HCT116 (cell line): ENCODE measurements around the gene PLEKHA4. TPM values are rescaled to one million over a fixed set of nuclear protein-coding genes. Genes with fewer than 3 reads are reported as not detected.
A peak's percentile ranks its signal among the peaks of the same experiment; 100 is the strongest.

Experiments used
- ATAC-seq: fragments of 200-7000 bp; cut with Tn5 transposase; 2 replicates; pipeline ENCODE4 v1.9.1; 2020; ENCODE audit warnings: mild to moderate bottlenecking, moderate library complexity
- BruUV-seq: library from RNA; stranded (reverse); fragments of 400-500 nt; replicated peaks from 2 replicates; lab custom pipeline; 2021; lab: Mats Ljungman, UMichigan
- CTCF ChIA-PET: fragments of 300-600 bp; sonication (Branson Sonifier 250); formaldehyde crosslinking; loops from one replicate; lab custom pipeline; 2021; ENCODE audit warnings: antibody characterized with exemption; lab: Charles Lee
- POLR2A ChIA-PET: fragments of 300-600, 350-600 bp; sonication (Branson Sonifier 250); formaldehyde crosslinking; loops from one replicate; lab custom pipeline; 2021; ENCODE audit warnings: antibody characterized with exemption; lab: Charles Lee
- RAD21 ChIA-PET, 2 experiments: fragments of 300-600 bp; sonication (Branson Sonifier 250); formaldehyde crosslinking; loops; one replicate each; lab custom pipeline; 2023; ENCODE audit warnings: low total read pairs in 2 of 2; ENCODE audit not compliant: uncharacterized antibody in 2 of 2, unreplicated experiment in 2 of 2, low non-redundant PET in 1 of 2; lab: Charles Lee
- DNase-seq: peaks from one replicate; pipeline ENCODE4 v3.0.0-alpha.2; 2010; ENCODE audit warnings: low read depth, low spot score
- H2AFZ ChIP-seq: fragments of 200-600 bp; shearing (Covaris generic), sonication (generic); 2 replicates; pipeline ENCODE4 v1.6.1; 2017; ENCODE audit warnings: low read depth, mixed run types, mixed read lengths, antibody characterized with exemption, low read length; ENCODE audit not compliant: poor library complexity, severe bottlenecking
- H3K27ac ChIP-seq: 2 replicates; pipeline ENCODE4 v1.5.1; 2012; ENCODE audit warnings: low read depth, low read length
- H3K27me3 ChIP-seq: fragments of 200-600 bp; sonication (generic); 2 replicates; pipeline ENCODE4 v1.6.1; 2016; ENCODE audit warnings: mixed run types, low read length, mixed read lengths; ENCODE audit not compliant: insufficient read depth
- H3K36me3 ChIP-seq, 2 experiments: fragments of 200-500 bp in 1 of 2; fragments of 200-600 bp in 1 of 2; sonication (Bioruptor generic) in 1 of 2; sonication (generic) in 1 of 2; 2 replicates each; pipeline versions ENCODE4 v1.5.1 to v1.6.1; 2014 to 2016; ENCODE audit warnings: low read length in 2 of 2, inconsistent platforms in 1 of 2, mixed read lengths in 1 of 2, mixed run types in 1 of 2; ENCODE audit not compliant: insufficient read depth in 2 of 2, control insufficient read depth in 1 of 2
- H3K4me1 ChIP-seq, 2 experiments: fragments of 200-600 bp in 1 of 2; sonication (generic) in 1 of 2; 2 replicates each; pipeline versions ENCODE4 v1.5.1 to v1.6.1; 2012 to 2017; ENCODE audit warnings: low read length in 2 of 2, inconsistent platforms in 1 of 2, mild to moderate bottlenecking in 1 of 2, mixed read lengths in 1 of 2, mixed run types in 1 of 2, moderate library complexity in 1 of 2; ENCODE audit not compliant: insufficient read depth in 2 of 2, control insufficient read depth in 1 of 2
- H3K4me2 ChIP-seq: fragments of 200-600 bp; sonication (generic); 2 replicates; pipeline ENCODE4 v1.6.1; 2017; ENCODE audit warnings: mixed run types, low read length, mixed read lengths
- H3K4me3 ChIP-seq, 2 experiments: fragments of 200-600 bp in 1 of 2; sonication (generic) in 1 of 2; replicated peaks in 1 of 2; 2 replicates each; pipeline ENCODE4 v1.5.1; 2011 to 2016; ENCODE audit warnings: low read length in 2 of 2, control low read depth in 1 of 2, low read depth in 1 of 2, mild to moderate bottlenecking in 1 of 2, mixed read lengths in 1 of 2, mixed run types in 1 of 2
- H3K79me2 ChIP-seq: fragments of 200-600 bp; sonication (generic); 2 replicates; pipeline ENCODE4 v1.6.1; 2017; ENCODE audit warnings: mild to moderate bottlenecking, mixed run types, low read length, moderate library complexity, mixed read lengths; ENCODE audit not compliant: insufficient read depth
- H3K9ac ChIP-seq: fragments of 200-600 bp; sonication (generic); 2 replicates; pipeline ENCODE4 v1.6.1; 2016; ENCODE audit warnings: low read length, mixed read lengths
- H3K9me2 ChIP-seq: fragments of 200-600 bp; sonication (generic), shearing (Covaris generic); 2 replicates; pipeline ENCODE4 v1.6.1; 2017; ENCODE audit warnings: mixed run types, mild to moderate bottlenecking, moderate library complexity; ENCODE audit not compliant: insufficient read depth
- H3K9me3 ChIP-seq, 2 experiments: fragments of 200-500 bp in 1 of 2; fragments of 200-600 bp in 1 of 2; sonication (Bioruptor generic) in 1 of 2; sonication (generic) in 1 of 2; 2 replicates each; pipeline ENCODE4 v1.6.1; 2014 to 2017; ENCODE audit warnings: low read length in 2 of 2, mixed read lengths in 2 of 2, inconsistent platforms in 1 of 2, low read depth in 1 of 2, mild to moderate bottlenecking in 1 of 2, mixed run types in 1 of 2, moderate library complexity in 1 of 2; ENCODE audit not compliant: control insufficient read depth in 1 of 2, insufficient read depth in 1 of 2
- H4K20me1 ChIP-seq: fragments of 200-600 bp; sonication (generic), shearing (Covaris generic); 2 replicates; pipeline ENCODE4 v1.6.1; 2017; ENCODE audit warnings: mixed run types, mild to moderate bottlenecking, moderate library complexity; ENCODE audit not compliant: insufficient read depth
- CEBPB ChIP-seq: IDR thresholded peaks from 2 replicates; pipeline ENCODE4 v1.6.1; 2012; ENCODE audit warnings: low read depth
- ELF1 ChIP-seq: IDR thresholded peaks from 2 replicates; pipeline ENCODE4 v1.6.1; 2012; ENCODE audit warnings: low read depth, borderline replicate concordance
- EZH2phosphoT487 ChIP-seq: fragments of 200-600 bp; IDR thresholded peaks from 2 replicates; pipeline ENCODE4 v1.6.1; 2018; ENCODE audit warnings: antibody characterized with exemption, borderline replicate concordance
- FOSL1 ChIP-seq: IDR thresholded peaks from 2 replicates; pipeline ENCODE4 v1.6.1; 2012; ENCODE audit warnings: low read depth
- JUND ChIP-seq: IDR thresholded peaks from 2 replicates; pipeline ENCODE4 v1.6.1; 2012
- MAX ChIP-seq: IDR thresholded peaks from 2 replicates; pipeline ENCODE4 v1.6.1; 2012
- POLR2A ChIP-seq: IDR thresholded peaks from 2 replicates; pipeline ENCODE4 v1.7.0; 2011; ENCODE audit warnings: borderline replicate concordance; ENCODE audit not compliant: insufficient read depth, insufficient read length; ENCODE audit errors: extremely low read depth
- POLR2AphosphoS5 ChIP-seq: IDR thresholded peaks from 2 replicates; pipeline ENCODE4 v1.6.1; 2011; ENCODE audit warnings: mild to moderate bottlenecking, low read depth, low read length, moderate library complexity
- SIN3A ChIP-seq: IDR thresholded peaks from 2 replicates; pipeline ENCODE4 v1.6.1; 2012; ENCODE audit warnings: low read depth
- SRF ChIP-seq: IDR thresholded peaks from 2 replicates; pipeline ENCODE4 v1.6.1; 2012; ENCODE audit warnings: low read depth
- TCF7L2 ChIP-seq: IDR thresholded peaks from 2 replicates; pipeline ENCODE4 v1.7.0; 2011; ENCODE audit warnings: borderline replicate concordance, inconsistent platforms; ENCODE audit not compliant: insufficient read depth, insufficient read length; ENCODE audit errors: extremely low read depth
- YY1 ChIP-seq: IDR thresholded peaks from 2 replicates; pipeline ENCODE4 v1.6.1; 2011; ENCODE audit warnings: low read length, low read depth, moderate library complexity, mild to moderate bottlenecking; ENCODE audit not compliant: insufficient replicate concordance; ENCODE audit errors: extremely low read depth
- ZFX ChIP-seq: fragments of 450-650 bp; IDR thresholded peaks from 2 replicates; pipeline ENCODE4 v1.6.1; 2017
- intact Hi-C: fragments of 100-400 bp; cut with micrococcal nuclease; formaldehyde crosslinking; loops from 2 replicates; pipeline ENCODE4 v1.10.0; 2022
- total RNA-seq: library from RNA; stranded (reverse); gene quantifications from one replicate; pipeline ENCODE4 v1.2.1, GENCODE V29; 2021; ENCODE audit not compliant: unreplicated experiment
- TF ChIP-seq, protein P1 (sequence below), 3 experiments: fragments of 200-600 bp in 1 of 3; sonication (generic) in 1 of 3; IDR thresholded peaks in 2 of 3; conservative IDR thresholded peaks in 1 of 3; 2 replicates each; pipeline ENCODE4 v1.5.1; 2012 to 2017; ENCODE audit warnings: low read depth in 2 of 3, low read length in 2 of 3, antibody characterized with exemption in 1 of 3, borderline replicate concordance in 1 of 3, control low read depth in 1 of 3, mild to moderate bottlenecking in 1 of 3, mixed read lengths in 1 of 3, mixed run types in 1 of 3, moderate library complexity in 1 of 3; ENCODE audit not compliant: insufficient read depth in 1 of 3

The PLEKHA4 gene
- total RNA-seq, 1 experiment from 2014 or later: 20.4 TPM

- TF ChIP-seq CEBPB: no peak
- peak; percentile 7; the same call in 1 of the 2 replicates for TF ChIP-seq ZFX
- ChIA-PET POLR2A (interaction anchor here (0.8 to 2.3 kb wide), 9 partner anchors 12 to 92 kb away, joined by 3 to 16 read pairs (median 3); partner anchors contain the start of genes BAX, DHDH, GYS1 and PPP1R15A), CTCF (interaction anchor here (1.0 to 1.1 kb wide), 4 partner anchors 12 to 93 kb away, joined by 3 read pairs; partner anchors contain the start of genes GYS1 and RUVBL2), RAD21 (interaction anchor here in 1 of 2 experiments (0.5 kb wide), 1 partner anchor 106 kb away, joined by 4 read pairs; no protein-coding TSS in a partner anchor)
- Histone ChIP-seq H3K4me1 (peaks cover 3 to 26% of the 10 kb centered on the region in 2 experiments; a peak in 3 of 4 replicates), H2AFZ (no peak overlapping the region), H3K27ac (peak overlapping the region; percentile 48), H3K9me3 (no peaks in the 10 kb centered on the region), H3K27me3 (no peaks in the 10 kb centered on the region), H3K36me3 (peaks cover 0 to 2% of the 10 kb centered on the region in 2 experiments; a peak in 2 of 4 replicates), H3K4me2 (peak overlapping the region; percentile 95), H3K9ac (peak overlapping the region; percentile 89), H4K20me1 (no peaks in the 10 kb centered on the region), H3K4me3 (peak overlapping the region; percentile 95), H3K9me2 (no peaks in the 10 kb centered on the region), H3K79me2 (peaks cover 10% of the 10 kb centered on the region; the same call in 1 of the 2 replicates)
- intact Hi-C loops: no loop called here
- DNase-seq: no peak
- peak; percentile 31; the same call in 1 of the 2 replicates for ATAC-seq
- TSS peak; percentile 85 for BruUV-seq
Observed at GRCh38 chr19:48900477-48901406, 32.3 kb upstream of the PLEKHA4 start.

- H3K4me3 ChIP-seq: peak within 1 kb of the TSS; percentile 95
- no peaks in the 10 kb centered on the region for H4K20me1 ChIP-seq
- peaks cover 3 to 26% of the 10 kb centered on the region in 2 experiments; a peak in 3 of 4 replicates for H3K4me1 ChIP-seq
- intact Hi-C loops: no loop called here
- H2AFZ ChIP-seq: no peak within 1 kb of the TSS
- H3K9ac ChIP-seq: peak within 1 kb of the TSS; percentile 89
- CTCF ChIA-PET: interaction anchor here (0.8 to 1.1 kb wide), 5 partner anchors 13 to 94 kb away, joined by 3 read pairs; partner anchors contain the start of genes GYS1 and RUVBL2
- BruUV-seq: TSS peak; percentile 91
- H3K36me3 ChIP-seq: peaks cover 0 to 2% of the 10 kb centered on the region in 2 experiments; a peak in 1 of 4 replicates
- RAD21 ChIA-PET: interaction anchor here in 1 of 2 experiments (0.5 kb wide), 1 partner anchor 105 kb away, joined by 4 read pairs; no protein-coding TSS in a partner anchor
- DNase-seq: peak; percentile 96
- ATAC-seq: peak; percentile 97
- peak within 1 kb of the TSS; percentile 48 for H3K27ac ChIP-seq
- H3K27me3 ChIP-seq: no peaks in the 10 kb centered on the region
- H3K9me2 ChIP-seq: no peaks in the 10 kb centered on the region
- H3K9me3 ChIP-seq: no peaks in the 10 kb centered on the region
- POLR2A ChIA-PET: interaction anchor here (0.6 to 2.3 kb wide), 10 partner anchors 13 to 75 kb away, joined by 3 to 16 read pairs (median 3); partner anchors contain the start of genes BAX, DHDH and PPP1R15A
- peaks cover 10% of the 10 kb centered on the region; the same call in 1 of the 2 replicates for H3K79me2 ChIP-seq
- H3K4me2 ChIP-seq: peak within 1 kb of the TSS; percentile 95
- no peak for TF ChIP-seq POLR2A
- no peak; the same call in 1 of the 2 replicates for TF ChIP-seq SRF
- TF ChIP-seq TCF7L2: peak; percentile 68
- no peak; the same call in 1 of the 2 replicates for TF ChIP-seq ELF1
- TF ChIP-seq POLR2AphosphoS5: peak; percentile 78
- TF ChIP-seq, protein P1, sequence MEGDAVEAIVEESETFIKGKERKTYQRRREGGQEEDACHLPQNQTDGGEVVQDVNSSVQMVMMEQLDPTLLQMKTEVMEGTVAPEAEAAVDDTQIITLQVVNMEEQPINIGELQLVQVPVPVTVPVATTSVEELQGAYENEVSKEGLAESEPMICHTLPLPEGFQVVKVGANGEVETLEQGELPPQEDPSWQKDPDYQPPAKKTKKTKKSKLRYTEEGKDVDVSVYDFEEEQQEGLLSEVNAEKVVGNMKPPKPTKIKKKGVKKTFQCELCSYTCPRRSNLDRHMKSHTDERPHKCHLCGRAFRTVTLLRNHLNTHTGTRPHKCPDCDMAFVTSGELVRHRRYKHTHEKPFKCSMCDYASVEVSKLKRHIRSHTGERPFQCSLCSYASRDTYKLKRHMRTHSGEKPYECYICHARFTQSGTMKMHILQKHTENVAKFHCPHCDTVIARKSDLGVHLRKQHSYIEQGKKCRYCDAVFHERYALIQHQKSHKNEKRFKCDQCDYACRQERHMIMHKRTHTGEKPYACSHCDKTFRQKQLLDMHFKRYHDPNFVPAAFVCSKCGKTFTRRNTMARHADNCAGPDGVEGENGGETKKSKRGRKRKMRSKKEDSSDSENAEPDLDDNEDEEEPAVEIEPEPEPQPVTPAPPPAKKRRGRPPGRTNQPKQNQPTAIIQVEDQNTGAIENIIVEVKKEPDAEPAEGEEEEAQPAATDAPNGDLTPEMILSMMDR (IDR thresholded peaks at IDR 0.05 in 2 of 3, conservative IDR thresholded peaks at IDR 0.05 in 1 of 3; ENCODE audit: borderline replicate concordance in 1 of 3, insufficient read depth in 1 of 3, low read depth in 2 of 3, low read length in 2 of 3): 0 out of 6 replicates have a peak, but pooled peaks of 1 of the 3 experiments have one; percentile 18
- TF ChIP-seq CEBPB: no peak
- TF ChIP-seq MAX: peak; percentile 85
- no peak for TF ChIP-seq EZH2phosphoT487
- TF ChIP-seq SIN3A: no peak
- no peak for TF ChIP-seq JUND
- peak; percentile 15 for TF ChIP-seq YY1
- no peak for TF ChIP-seq FOSL1
Observed at GRCh38 chr19:48899781-48900476, 31.5 kb upstream of the PLEKHA4 start, which contains the start of gene NUCB1. NUCB1 (plus strand) TSS chr19:48900312; CDS start chr19:48900797, 485 bp downstream.
